Colon (tissue), 2 donors: ENCODE results near the gene WHRN.

ENCODE experiments used
- FAIRE-seq: peaks from 2 replicates; lab custom pipeline; 2012; peaks lifted over from hg19 to GRCh38; lab: Jason Lieb, UNC
- donor health status: control.
- donor health status: control.

WHRN gene

GRCh38 chr9:114448706-114449105 lies 56.6 kb downstream of the WHRN start:
- FAIRE-seq, result no peak

GRCh38 chr9:114446672-114447450 lies 58.4 kb downstream of the WHRN start:
- FAIRE-seq, result no peak

GRCh38 chr9:114446036-114446435 lies 59.2 kb downstream of the WHRN start:
- FAIRE-seq, result no peak

GRCh38 chr9:114445616-114446015 lies 59.7 kb downstream of the WHRN start:
- no peak for FAIRE-seq

- no peak for FAIRE-seq
Observed at GRCh38 chr9:114442022-114442421, 63.3 kb downstream of the WHRN start.

- FAIRE-seq, result no peak
Observed at GRCh38 chr9:114437401-114437893, 67.8 kb downstream of the WHRN start.

- FAIRE-seq, result no peak
Observed at GRCh38 chr9:114434878-114435311, 70.4 kb downstream of the WHRN start.

- no peak for FAIRE-seq
Observed at GRCh38 chr9:114433720-114434255, 71.5 kb downstream of the WHRN start.

GRCh38 chr9:114433086-114433485 lies 72.2 kb downstream of the WHRN start:
- FAIRE-seq, result no peak

GRCh38 chr9:114432323-114433067 lies 72.8 kb downstream of the WHRN start:
- no peak for FAIRE-seq

GRCh38 chr9:114431770-114432169 lies 73.5 kb downstream of the WHRN start:
- no peak for FAIRE-seq

GRCh38 chr9:114431003-114431402 lies 74.3 kb downstream of the WHRN start:
- no peak for FAIRE-seq

GRCh38 chr9:114430457-114430856 lies 74.8 kb downstream of the WHRN start:
- FAIRE-seq, result no peak

GRCh38 chr9:114429488-114429887 lies 75.8 kb downstream of the WHRN start:
- FAIRE-seq, result no peak

- FAIRE-seq, result no peak
Observed at GRCh38 chr9:114428466-114428865, 76.8 kb downstream of the WHRN start.

- FAIRE-seq, result no peak
Observed at GRCh38 chr9:114427644-114428043, 77.6 kb downstream of the WHRN start.

GRCh38 chr9:114426046-114426948 lies 79.0 kb downstream of the WHRN start:
- FAIRE-seq, result no peak

GRCh38 chr9:114425126-114425525 lies 80.1 kb downstream of the WHRN start:
- no peak for FAIRE-seq

- FAIRE-seq, result no peak
Observed at GRCh38 chr9:114424126-114424525, 81.1 kb downstream of the WHRN start.

GRCh38 chr9:114423181-114423580 lies 82.1 kb downstream of the WHRN start:
- FAIRE-seq, result no peak

GRCh38 chr9:114421147-114421546 lies 84.1 kb downstream of the WHRN start:
- no peak for FAIRE-seq

- no peak for FAIRE-seq
Observed at GRCh38 chr9:114419796-114420195, 85.5 kb downstream of the WHRN start.
